GM23338 (cell line): ENCODE results near the gene NMNAT1. TPM values are rescaled to one million over a fixed set of nuclear protein-coding genes. Genes with fewer than 3 reads are reported as not detected.

Experiments used
- ATAC-seq: fragments of 200-7000 bp; cut with Tn5 transposase; 3 replicates; pipeline ENCODE4 v1.9.1; 2020
- DNase-seq: peaks from one replicate; pipeline ENCODE4 v3.0.0-alpha.2; 2015; ENCODE audit warnings: low spot score
- H2AFZ ChIP-seq: fragments of 200-600 bp; sonication (generic); 2 replicates; pipeline ENCODE4 v1.8.0; 2016; ENCODE audit warnings: antibody characterized with exemption, mild to moderate bottlenecking, moderate library complexity
- H3F3A ChIP-seq: fragments of 200-600 bp; sonication (generic); replicated peaks from 2 replicates; pipeline ENCODE4 v1.8.0; 2017; ENCODE audit warnings: antibody characterized with exemption, mixed run types, low read depth
- H3K27ac ChIP-seq: fragments of 200-600 bp; sonication (generic); 2 replicates; pipeline ENCODE4 v1.6.1; 2016; ENCODE audit warnings: low read depth
- H3K27me3 ChIP-seq: fragments of 200-600 bp; sonication (generic); 2 replicates; pipeline ENCODE4 v1.8.0; 2016; ENCODE audit warnings: mild to moderate bottlenecking, mixed run types, moderate library complexity; ENCODE audit not compliant: insufficient read depth
- H3K36me3 ChIP-seq: fragments of 200-600 bp; sonication (generic); 2 replicates; pipeline ENCODE4 v1.8.0; 2016; ENCODE audit warnings: mild to moderate bottlenecking; ENCODE audit not compliant: insufficient read depth
- H3K4me1 ChIP-seq: fragments of 200-600 bp; sonication (generic); 2 replicates; pipeline ENCODE4 v1.8.0; 2016; ENCODE audit warnings: mild to moderate bottlenecking, moderate library complexity; ENCODE audit not compliant: insufficient read depth
- H3K4me2 ChIP-seq: fragments of 200-600 bp; sonication (generic); 2 replicates; pipeline ENCODE4 v1.7.1; 2017; ENCODE audit warnings: mixed run types
- H3K4me3 ChIP-seq: fragments of 200-600 bp; sonication (generic); 2 replicates; pipeline ENCODE4 v1.6.1; 2016; ENCODE audit warnings: mixed run types
- H3K79me2 ChIP-seq: fragments of 200-600 bp; sonication (generic); replicated peaks from 2 replicates; pipeline ENCODE4 v1.8.0; 2017; ENCODE audit warnings: mild to moderate bottlenecking; ENCODE audit not compliant: insufficient read depth
- H3K9me2 ChIP-seq: fragments of 200-600 bp; sonication (generic); 2 replicates; pipeline ENCODE4 v1.8.0; 2017; ENCODE audit not compliant: insufficient read depth
- H4K20me1 ChIP-seq: fragments of 200-600 bp; sonication (generic); replicated peaks from 2 replicates; pipeline ENCODE4 v1.8.0; 2017; ENCODE audit warnings: mild to moderate bottlenecking; ENCODE audit not compliant: insufficient read depth
- H3K27ac Mint-ChIP-seq: 2 replicates; pipeline ENCODE4 v1.8.0; 2020; ENCODE audit warnings: inconsistent platforms, mild to moderate bottlenecking, moderate library complexity, mixed read lengths
- H3K27me3 Mint-ChIP-seq: 3 replicates; pipeline ENCODE4 v1.8.0; 2022; ENCODE audit warnings: low read depth, mild to moderate bottlenecking, moderate library complexity, mixed read lengths, inconsistent platforms; ENCODE audit not compliant: insufficient read depth, poor library complexity
- H3K36me3 Mint-ChIP-seq: 3 replicates; pipeline ENCODE4 v1.8.0; 2021; ENCODE audit warnings: low read depth, mild to moderate bottlenecking, inconsistent platforms, moderate library complexity, mixed read lengths
- H3K4me1 Mint-ChIP-seq: 3 replicates; pipeline ENCODE4 v1.8.0; 2020; ENCODE audit warnings: mild to moderate bottlenecking, inconsistent platforms, mixed read lengths
- H3K4me3 Mint-ChIP-seq: 3 replicates; pipeline ENCODE4 v1.8.0; 2021; ENCODE audit warnings: moderate library complexity, mild to moderate bottlenecking, inconsistent platforms, mixed read lengths
- H3K9me3 Mint-ChIP-seq: 3 replicates; pipeline ENCODE4 v1.8.0; 2020; ENCODE audit warnings: moderate library complexity, mild to moderate bottlenecking, inconsistent platforms, mixed read lengths
- CREB1 ChIP-seq: fragments of 250-450 bp; sonication (Bioruptor Pico); IDR thresholded peaks from 2 replicates; pipeline ENCODE4 v1.5.0; 2020; ENCODE audit warnings: low read depth, mild to moderate bottlenecking, moderate library complexity
- CTCF ChIP-seq, 2 experiments: fragments of 200-600 bp in 1 of 2; sonication (generic) in 1 of 2; conservative IDR thresholded peaks; 2 replicates each; pipeline versions ENCODE4 v1.5.1 to v1.6.1; 2016 to 2017; ENCODE audit warnings: antibody characterized with exemption in 2 of 2, low read depth in 2 of 2, mild to moderate bottlenecking in 2 of 2, moderate library complexity in 1 of 2
- ETS1 ChIP-seq: IDR thresholded peaks from 2 replicates; pipeline ENCODE4 v1.6.1; 2016; ENCODE audit warnings: antibody characterized with exemption
- EZH2 ChIP-seq: fragments of 200-600 bp; sonication (generic); IDR thresholded peaks from one replicate; pipeline ENCODE4 v1.8.0; 2017; ENCODE audit warnings: antibody characterized with exemption, mild to moderate bottlenecking, low read depth; ENCODE audit not compliant: unreplicated experiment
- EZH2phosphoT487 ChIP-seq: fragments of 200-600 bp; sonication (generic); IDR thresholded peaks from one replicate; pipeline ENCODE4 v1.8.1; 2018; ENCODE audit warnings: antibody characterized with exemption; ENCODE audit not compliant: unreplicated experiment
- JUNB ChIP-seq: IDR thresholded peaks from one replicate; pipeline ENCODE4 v1.6.1; 2016; ENCODE audit warnings: antibody characterized with exemption; ENCODE audit not compliant: unreplicated experiment
- NANOG ChIP-seq: IDR thresholded peaks from 2 replicates; pipeline ENCODE4 v1.6.1; 2016; ENCODE audit warnings: antibody characterized with exemption, borderline replicate concordance
- POLR2AphosphoS5 ChIP-seq: IDR thresholded peaks from 2 replicates; pipeline ENCODE4 v1.6.1; 2016; ENCODE audit warnings: antibody characterized with exemption, low read depth
- REST ChIP-seq: IDR thresholded peaks from one replicate; pipeline ENCODE4 v1.6.1; 2018; ENCODE audit warnings: antibody characterized with exemption; ENCODE audit not compliant: unreplicated experiment
- STAT1 ChIP-seq: IDR thresholded peaks from one replicate; pipeline ENCODE4 v1.6.1; 2016; ENCODE audit warnings: antibody characterized with exemption; ENCODE audit not compliant: unreplicated experiment
- ZNF114 ChIP-seq: fragments of 250-450 bp; sonication (Bioruptor Pico); IDR thresholded peaks from 2 replicates; pipeline ENCODE4 v1.5.0; 2020; ENCODE audit warnings: mild to moderate bottlenecking, moderate library complexity
- ZNF331 ChIP-seq: fragments of 250-450 bp; sonication (Bioruptor Pico); IDR thresholded peaks from 2 replicates; pipeline ENCODE4 v1.5.0; 2020; ENCODE audit warnings: low read depth, mild to moderate bottlenecking, moderate library complexity
- ZNF462 ChIP-seq: fragments of 250-450 bp; sonication (Bioruptor Pico); IDR thresholded peaks from 2 replicates; pipeline ENCODE4 v1.5.0; 2020; ENCODE audit warnings: mild to moderate bottlenecking, moderate library complexity
- polyA plus RNA-seq: library from polyadenylated mRNA; unstranded; fragments of >200 nt; fragmentation: Nextera tagmentation; extraction: Ambion mirVana; gene quantifications from 2 replicates; pipeline ENCODE4 v1.2.1, GENCODE V29; 2016
- total RNA-seq: library from RNA; depleted of rRNA; stranded (reverse); fragments of >200 nt; shearing (Covaris generic); gene quantifications from 2 replicates; pipeline ENCODE4 v1.2.3, GENCODE V29; 2014

The NMNAT1 gene
- total and polyA plus RNA-seq, 2 experiments from 2014 or later: 2.5 to 3.9 TPM

GRCh38 chr1:10020086-10020485 lies 76.8 kb downstream of the NMNAT1 start:
- Histone ChIP-seq H3K9me2 (no peaks in the 10 kb centered on the region; the same call in 1 of the 2 replicates), H3K4me1 (no peaks in the 10 kb centered on the region), H3K36me3 (no peaks in the 10 kb centered on the region), H3K4me3 (no peak overlapping the region), H2AFZ (no peak overlapping the region), H3K79me2 (no peaks in the 10 kb centered on the region), H4K20me1 (no peaks in the 10 kb centered on the region), H3K4me2 (no peak overlapping the region), H3F3A (no peaks in the 10 kb centered on the region), H3K27ac (no peak overlapping the region), H3K27me3 (no peaks in the 10 kb centered on the region)
- ATAC-seq (no peak), DNase-seq (no peak)
- H3K27me3 Mint-ChIP-seq: peaks cover 9% of the 10 kb centered on the region
- no peaks in the 10 kb centered on the region for H3K4me1 Mint-ChIP-seq
- TF ChIP-seq JUNB (no peak), CTCF (conservative IDR thresholded peaks at IDR 0.05; ENCODE audit: low read depth in 2 of 2) (no peak), CREB1 (no peak), POLR2AphosphoS5 (no peak), EZH2phosphoT487 (no peak), ETS1 (no peak), EZH2 (no peak), NANOG (no peak), ZNF114 (CRISPR knock-in tag) (no peak), ZNF331 (CRISPR knock-in tag) (no peak), STAT1 (no peak), REST (no peak), ZNF462 (CRISPR knock-in tag) (no peak)
- no peaks in the 10 kb centered on the region for H3K9me3 Mint-ChIP-seq
- H3K27ac Mint-ChIP-seq: no peak overlapping the region
- no peak overlapping the region for H3K4me3 Mint-ChIP-seq
- H3K36me3 Mint-ChIP-seq: no peaks in the 10 kb centered on the region
